ENCODE data around the gene POLA2.

The POLA2 gene

DNA sequence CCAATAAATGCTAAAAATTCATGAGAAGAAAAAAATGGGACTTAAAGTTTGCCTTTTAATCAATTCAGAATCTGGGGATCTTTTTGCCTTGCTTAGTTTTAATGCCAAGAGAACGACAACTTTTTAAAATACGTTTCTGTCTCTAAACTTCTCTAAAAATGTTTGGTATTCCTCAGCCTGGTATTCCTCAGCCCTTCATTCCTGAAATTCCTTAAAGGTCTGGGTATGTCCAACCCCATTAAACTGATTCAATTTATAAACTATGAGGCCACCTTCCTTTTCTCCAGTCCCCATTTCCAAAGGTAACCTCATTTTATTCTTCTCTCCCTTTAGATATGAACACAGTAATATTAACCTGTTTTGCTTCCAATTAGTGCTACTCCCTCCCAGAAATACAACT, 16.6 kb downstream of the POLA2 start:
- no peaks in the 10 kb centered on the region for H3K4me1 Mint-ChIP-seq
- TF ChIP-seq, protein P1, sequence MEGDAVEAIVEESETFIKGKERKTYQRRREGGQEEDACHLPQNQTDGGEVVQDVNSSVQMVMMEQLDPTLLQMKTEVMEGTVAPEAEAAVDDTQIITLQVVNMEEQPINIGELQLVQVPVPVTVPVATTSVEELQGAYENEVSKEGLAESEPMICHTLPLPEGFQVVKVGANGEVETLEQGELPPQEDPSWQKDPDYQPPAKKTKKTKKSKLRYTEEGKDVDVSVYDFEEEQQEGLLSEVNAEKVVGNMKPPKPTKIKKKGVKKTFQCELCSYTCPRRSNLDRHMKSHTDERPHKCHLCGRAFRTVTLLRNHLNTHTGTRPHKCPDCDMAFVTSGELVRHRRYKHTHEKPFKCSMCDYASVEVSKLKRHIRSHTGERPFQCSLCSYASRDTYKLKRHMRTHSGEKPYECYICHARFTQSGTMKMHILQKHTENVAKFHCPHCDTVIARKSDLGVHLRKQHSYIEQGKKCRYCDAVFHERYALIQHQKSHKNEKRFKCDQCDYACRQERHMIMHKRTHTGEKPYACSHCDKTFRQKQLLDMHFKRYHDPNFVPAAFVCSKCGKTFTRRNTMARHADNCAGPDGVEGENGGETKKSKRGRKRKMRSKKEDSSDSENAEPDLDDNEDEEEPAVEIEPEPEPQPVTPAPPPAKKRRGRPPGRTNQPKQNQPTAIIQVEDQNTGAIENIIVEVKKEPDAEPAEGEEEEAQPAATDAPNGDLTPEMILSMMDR (IDR thresholded peaks at IDR 0.05) = no peak
- peaks cover 53% of the 10 kb centered on the region for H3K36me3 Mint-ChIP-seq (ENCODE audit: low read depth)
- no peaks in the 10 kb centered on the region for H3K27me3 Mint-ChIP-seq (ENCODE audit: low read depth, poor library complexity)
- peak overlapping the region; percentile 66 for H3K27ac Mint-ChIP-seq
- no peaks in the 10 kb centered on the region for H3K9me3 Mint-ChIP-seq
- no peak for DNase-seq
- H3K4me3 Mint-ChIP-seq = no peak overlapping the region

GRCh38 chr11:65279279-65279678, 17.5 kb downstream of the POLA2 start:
- TF ChIP-seq, protein P1 (IDR thresholded peaks at IDR 0.05) = no peak
- DNase-seq = no peak
- Mint-ChIP-seq H3K27ac (peak overlapping the region; percentile 66), H3K4me3 (no peak overlapping the region), H3K4me1 (no peaks in the 10 kb centered on the region), H3K9me3 (no peaks in the 10 kb centered on the region), H3K27me3 (ENCODE audit: low read depth, poor library complexity) (no peaks in the 10 kb centered on the region), H3K36me3 (ENCODE audit: low read depth) (peaks cover 58% of the 10 kb centered on the region)

DNA sequence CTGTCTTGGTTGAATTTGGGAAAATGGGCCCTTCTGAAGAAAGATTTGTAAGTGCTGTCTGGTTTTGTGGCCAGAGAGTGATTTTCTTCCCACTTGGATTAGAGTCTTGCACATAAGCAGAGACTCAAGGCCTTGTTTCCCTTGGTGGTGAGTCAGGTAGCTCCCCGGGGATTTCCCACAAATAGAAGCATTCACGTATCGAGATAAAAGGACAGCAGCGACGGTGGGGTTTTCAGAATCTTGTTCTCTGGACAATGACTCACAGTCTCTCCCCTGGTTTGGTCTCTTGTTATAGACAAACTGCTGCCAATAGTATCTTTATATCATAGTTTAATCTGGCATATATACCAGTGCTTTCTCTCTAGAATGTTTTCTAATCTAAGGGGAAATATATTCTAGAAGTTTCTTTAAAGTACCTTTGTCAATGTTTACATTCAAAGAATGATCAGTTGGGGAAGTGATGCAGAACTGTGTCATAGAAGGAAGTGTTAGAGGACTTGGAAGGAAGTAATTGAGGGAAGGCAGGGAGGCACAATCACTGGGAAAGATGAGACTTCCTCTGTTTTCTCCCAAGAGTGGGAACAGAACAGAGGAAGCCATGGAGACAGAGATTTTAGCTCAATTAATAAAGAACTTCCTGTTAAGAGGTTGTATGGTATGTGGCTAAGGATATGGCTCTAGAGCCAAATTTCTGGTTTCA, 18.1 kb downstream of the POLA2 start:
- TF ChIP-seq, protein P1 (IDR thresholded peaks at IDR 0.05) = no peak
- Mint-ChIP-seq H3K4me3 (no peak overlapping the region), H3K9me3 (no peaks in the 10 kb centered on the region), H3K36me3 (ENCODE audit: low read depth) (peaks cover 58% of the 10 kb centered on the region), H3K27me3 (ENCODE audit: low read depth, poor library complexity) (no peaks in the 10 kb centered on the region), H3K27ac (peak overlapping the region; percentile 18), H3K4me1 (no peaks in the 10 kb centered on the region)
- DNase-seq = no peak

DNA sequence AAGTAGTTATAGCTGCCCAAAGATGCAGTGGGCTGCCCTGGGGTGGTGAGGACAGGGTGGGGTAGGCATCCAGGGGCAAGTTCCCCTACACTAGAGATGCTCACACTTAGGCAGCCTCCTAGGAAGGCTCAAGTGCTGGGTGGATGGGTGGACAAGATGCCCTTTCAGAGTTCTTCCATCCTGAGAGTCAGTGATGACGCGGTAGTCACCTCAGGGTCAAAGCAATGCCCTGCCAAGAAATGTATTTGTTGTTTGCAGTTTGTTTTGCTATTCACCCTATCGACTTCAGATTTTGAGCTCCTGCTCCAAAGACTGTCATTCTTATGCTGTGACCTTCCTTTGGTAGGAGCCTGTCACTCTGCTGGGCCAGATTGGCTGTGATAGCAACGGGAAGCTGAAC, 18.9 kb downstream of the POLA2 start:
- no peak overlapping the region for H3K4me3 Mint-ChIP-seq
- DNase-seq = no peak
- no peak overlapping the region for H3K27ac Mint-ChIP-seq
- no peaks in the 10 kb centered on the region for H3K9me3 Mint-ChIP-seq
- TF ChIP-seq, protein P1 (IDR thresholded peaks at IDR 0.05) = no peak
- no peaks in the 10 kb centered on the region for H3K27me3 Mint-ChIP-seq (ENCODE audit: low read depth, poor library complexity)
- peaks cover 65% of the 10 kb centered on the region for H3K36me3 Mint-ChIP-seq (ENCODE audit: low read depth)
- no peaks in the 10 kb centered on the region for H3K4me1 Mint-ChIP-seq

DNA sequence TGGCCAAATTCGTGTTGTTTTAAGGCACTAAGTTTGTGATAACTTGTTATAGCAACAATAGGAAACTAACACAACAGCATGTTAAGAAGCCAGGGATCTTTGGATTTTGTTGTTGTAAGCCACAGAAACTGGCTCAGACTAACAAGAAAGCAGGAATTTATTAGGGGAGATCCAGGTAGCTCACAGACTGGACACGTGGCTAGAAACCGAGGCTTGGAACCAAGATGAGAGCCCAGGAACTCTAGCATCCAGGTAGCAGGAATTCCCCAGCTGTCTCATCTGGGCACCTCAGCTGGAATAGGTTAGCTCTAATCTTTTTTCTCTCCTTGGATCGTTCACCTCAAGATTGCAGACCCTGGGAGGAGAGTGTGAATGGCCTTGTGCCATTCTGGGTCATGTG, 24.9 kb downstream of the POLA2 start:
- no peaks in the 10 kb centered on the region for H3K9me3 Mint-ChIP-seq
- H3K27ac Mint-ChIP-seq = no peak overlapping the region
- peaks cover under 1% of the 10 kb centered on the region for H3K27me3 Mint-ChIP-seq (ENCODE audit: low read depth, poor library complexity)
- TF ChIP-seq, protein P1 (IDR thresholded peaks at IDR 0.05) = no peak
- no peak for DNase-seq
- H3K4me1 Mint-ChIP-seq = no peaks in the 10 kb centered on the region
- H3K4me3 Mint-ChIP-seq = no peak overlapping the region
- peaks cover 54% of the 10 kb centered on the region for H3K36me3 Mint-ChIP-seq (ENCODE audit: low read depth)

DNA sequence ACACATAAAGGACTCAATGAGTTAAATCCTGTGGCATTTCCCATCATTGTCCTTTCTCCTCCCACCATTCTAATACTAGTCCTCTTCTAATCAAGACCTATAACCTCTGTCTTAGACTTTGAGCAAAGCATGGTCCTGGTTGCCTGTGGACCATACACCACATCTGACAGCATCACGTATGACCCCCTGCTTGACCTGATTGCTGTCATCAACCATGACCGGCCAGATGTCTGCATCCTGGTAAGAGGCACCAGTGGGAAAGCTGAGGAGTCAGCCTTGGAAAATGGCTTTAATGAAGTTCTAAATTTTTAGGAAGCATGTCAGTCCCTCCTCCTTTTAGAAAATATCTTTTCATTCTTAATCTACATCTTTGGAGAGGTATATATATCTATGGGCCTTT, 25.8 kb downstream of the POLA2 start:
- Mint-ChIP-seq H3K4me1 (no peaks in the 10 kb centered on the region), H3K27ac (peak overlapping the region; percentile 31), H3K36me3 (ENCODE audit: low read depth) (peaks cover 52% of the 10 kb centered on the region), H3K4me3 (no peak overlapping the region), H3K9me3 (no peaks in the 10 kb centered on the region), H3K27me3 (ENCODE audit: low read depth, poor library complexity) (peaks cover 2% of the 10 kb centered on the region)
- DNase-seq = no peak
- TF ChIP-seq, protein P1 (IDR thresholded peaks at IDR 0.05) = no peak
